CD4-positive, alpha-beta T cell treated with Interleukin-10 for 1 hour (primary cell): Measurements from ENCODE around the gene JMJD8.
A peak's percentile ranks its signal among the peaks of the same experiment; 100 is the strongest.

ENCODE experiments used
- DNase-seq: peaks from one replicate; pipeline ENCODE4 v3.0.0-alpha.2; 2020

Gene JMJD8

DNA sequence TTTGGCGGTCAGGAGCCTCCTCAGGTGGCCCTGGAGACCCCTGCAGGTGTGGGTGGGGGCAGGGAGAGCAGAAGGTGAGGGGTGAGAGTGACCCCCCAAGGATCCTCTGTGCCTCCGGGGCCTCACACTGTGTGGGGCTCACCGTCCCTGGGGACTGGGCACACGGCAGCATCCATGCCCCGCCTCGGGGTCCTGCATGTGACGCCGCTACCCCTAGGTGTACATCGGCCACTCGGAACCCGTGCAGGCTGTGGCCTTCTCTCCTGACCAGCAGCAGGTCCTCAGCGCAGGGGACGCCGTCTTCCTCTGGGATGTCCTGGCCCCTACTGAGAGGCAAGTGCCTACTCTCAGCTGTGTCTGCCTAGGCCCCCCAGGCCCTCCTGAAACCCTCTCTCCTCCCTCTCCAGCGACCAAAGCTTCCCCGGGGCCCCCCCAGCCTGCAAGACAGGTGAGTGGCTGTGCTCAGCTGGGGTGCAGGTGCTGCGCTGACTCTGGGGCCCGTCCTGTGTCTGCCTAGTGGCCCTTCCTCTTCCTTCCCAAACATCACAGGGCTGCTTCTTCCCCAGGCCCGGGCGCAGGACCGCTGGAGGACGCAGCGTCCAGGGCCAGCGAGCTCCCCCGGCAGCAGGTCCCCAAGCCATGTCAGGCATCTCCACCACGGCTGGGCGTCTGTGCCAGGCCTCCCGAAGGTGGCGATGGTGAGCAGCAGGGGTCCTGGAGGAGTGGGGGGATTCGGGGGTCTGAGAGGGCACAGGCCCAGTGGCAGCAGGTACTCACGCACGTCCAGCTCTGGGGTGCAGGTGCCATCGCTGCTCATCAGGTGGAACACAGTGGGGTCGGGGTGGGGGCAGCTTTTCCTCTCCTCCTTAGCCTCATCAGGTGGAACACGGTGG is 25.2 kb downstream of the JMJD8 start:
- no peak for DNase-seq

DNA sequence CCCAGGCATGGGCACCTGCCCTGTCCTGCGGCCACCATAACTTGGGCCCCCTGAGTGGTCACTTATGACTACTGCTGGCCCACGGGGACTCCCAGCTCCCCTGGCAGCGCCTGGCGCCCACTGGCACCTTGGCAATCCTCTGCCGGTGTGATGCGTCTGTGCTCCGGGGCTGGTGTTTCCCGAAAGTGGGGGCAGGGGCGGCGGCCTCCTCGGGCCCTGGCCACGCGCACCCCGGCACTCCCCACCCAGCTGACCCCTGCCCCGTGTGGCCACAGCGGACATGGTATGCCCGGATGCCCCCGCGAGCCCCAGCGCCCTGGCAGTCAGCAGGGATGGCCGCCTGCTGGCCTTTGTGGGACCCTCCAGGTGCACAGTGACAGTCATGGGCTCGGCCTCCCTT is 26.6 kb downstream of the JMJD8 start:
- no peak for DNase-seq

- no peak for DNase-seq
Measured at GRCh38 chr16:654034-654433, 30.1 kb downstream of the JMJD8 start.

GRCh38 chr16:652454-653305 is 31.5 kb downstream of the JMJD8 start:
- DNase-seq = no peak

GRCh38 chr16:651844-652243 is 32.3 kb downstream of the JMJD8 start:
- no peak for DNase-seq

DNA sequence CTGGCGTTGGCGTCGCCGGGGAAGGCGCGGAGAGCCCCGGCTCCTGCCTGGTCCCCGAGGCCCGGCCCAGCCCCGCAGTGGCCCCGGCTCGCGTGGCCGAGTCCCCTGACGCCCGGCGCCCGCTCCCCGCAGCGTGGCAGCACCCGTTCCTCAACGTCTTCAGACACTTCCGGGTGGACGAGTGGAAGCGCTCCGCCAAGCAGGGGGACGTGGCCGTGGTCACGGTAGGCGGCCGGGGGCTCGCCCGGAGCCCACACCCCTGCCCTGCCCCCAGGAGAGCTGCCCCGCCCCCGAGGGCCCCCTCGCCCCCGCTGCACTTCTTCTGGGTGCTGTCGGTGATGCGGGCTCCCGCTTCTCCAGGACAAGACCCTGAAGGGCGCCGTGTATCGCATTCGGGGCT is 34.5 kb downstream of the JMJD8 start:
- DNase-seq = no peak

GRCh38 chr16:648781-649589 is 35.1 kb downstream of the JMJD8 start, which contains the start of gene WDR90:
Gene WDR90, plus strand, starts transcription at chr16:649365. Its CDS starts 52 bp downstream, at chr16:649417.
- peak; percentile 90 for DNase-seq

GRCh38 chr16:648071-648780 is 35.9 kb downstream of the JMJD8 start:
- DNase-seq = peak; percentile 39

DNA sequence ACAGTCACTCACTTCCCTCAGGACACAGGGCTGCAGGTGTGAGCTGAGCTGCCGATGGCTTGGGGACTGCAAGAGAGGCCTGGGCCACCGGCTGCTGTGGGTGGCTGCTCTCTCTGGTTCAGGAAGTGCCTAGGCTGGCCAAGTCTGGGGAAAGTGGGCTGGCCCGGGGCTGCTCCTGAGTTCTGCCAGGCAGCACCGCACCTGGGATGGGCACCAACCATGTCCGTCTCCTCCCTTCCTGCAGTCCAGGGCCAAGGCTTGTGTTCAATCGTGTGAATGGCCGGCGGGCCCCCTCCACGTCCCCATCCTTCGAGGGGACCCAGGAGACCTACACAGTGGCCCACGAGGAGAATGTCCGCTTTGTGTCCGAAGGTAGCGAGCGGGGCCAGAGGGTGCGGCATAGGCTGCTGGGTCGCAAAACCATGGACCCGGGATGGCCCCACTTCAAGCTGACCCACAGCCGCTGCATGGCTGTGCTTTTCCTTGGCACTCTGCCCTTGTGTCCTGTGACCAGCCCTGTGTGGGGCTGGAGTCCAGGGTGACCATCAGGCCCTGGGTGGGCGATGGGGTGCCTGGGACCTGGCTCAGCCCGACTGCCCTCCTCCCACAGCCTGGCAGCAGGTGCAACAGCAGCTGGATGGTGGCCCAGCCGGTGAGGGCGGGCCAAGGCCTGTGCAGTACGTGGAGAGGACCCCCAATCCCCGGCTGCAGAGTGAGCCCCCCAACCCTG is 36.8 kb downstream of the JMJD8 start:
- DNase-seq = no peak

DNA sequence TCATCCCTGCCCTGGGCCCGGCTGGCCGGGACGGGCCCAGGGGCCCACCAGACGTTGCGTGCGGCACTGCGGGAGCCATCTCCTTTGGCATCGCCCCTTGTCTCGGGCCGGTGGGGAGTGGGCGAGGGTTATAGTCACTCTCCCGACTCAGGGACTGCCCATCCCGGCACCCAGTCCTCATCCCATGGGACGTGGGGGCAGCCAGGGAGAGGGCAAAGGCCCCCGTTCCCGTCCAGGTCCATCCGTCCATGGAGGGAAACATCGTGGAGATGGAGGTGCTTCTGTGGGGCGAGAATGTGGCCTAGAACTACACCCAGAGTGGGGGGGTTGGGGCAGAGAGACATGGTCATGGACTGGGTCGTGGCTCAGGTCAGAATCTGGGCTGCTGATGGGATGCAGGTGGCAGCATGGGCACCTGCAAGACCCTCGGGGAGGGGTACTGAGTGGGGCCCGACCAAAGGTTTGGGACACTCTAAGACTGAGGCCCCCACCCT is 37.4 kb downstream of the JMJD8 start:
- no peak for DNase-seq

- DNase-seq = no peak
Measured at GRCh38 chr16:645852-646678, 38.1 kb downstream of the JMJD8 start.

DNA sequence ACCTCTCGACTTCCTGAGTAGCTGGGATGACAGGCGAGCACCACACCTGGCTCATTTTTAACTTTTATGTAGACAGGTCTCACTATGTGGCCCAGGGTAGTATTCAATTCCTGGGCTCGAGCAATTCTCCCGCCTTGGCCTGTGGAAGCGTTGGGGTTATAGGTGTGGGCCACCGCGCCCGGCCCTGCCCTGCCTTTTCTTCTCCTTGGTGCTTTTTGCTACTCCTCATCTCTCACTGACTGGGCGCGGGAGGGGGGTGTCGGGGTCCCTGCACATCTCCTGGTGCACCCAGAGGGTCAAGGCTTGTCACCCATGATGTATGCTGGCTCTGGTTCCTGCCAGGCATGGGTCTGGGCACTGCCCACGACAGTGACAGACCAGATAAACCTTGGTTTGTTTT is 39.6 kb downstream of the JMJD8 start:
- DNase-seq = no peak

DNA sequence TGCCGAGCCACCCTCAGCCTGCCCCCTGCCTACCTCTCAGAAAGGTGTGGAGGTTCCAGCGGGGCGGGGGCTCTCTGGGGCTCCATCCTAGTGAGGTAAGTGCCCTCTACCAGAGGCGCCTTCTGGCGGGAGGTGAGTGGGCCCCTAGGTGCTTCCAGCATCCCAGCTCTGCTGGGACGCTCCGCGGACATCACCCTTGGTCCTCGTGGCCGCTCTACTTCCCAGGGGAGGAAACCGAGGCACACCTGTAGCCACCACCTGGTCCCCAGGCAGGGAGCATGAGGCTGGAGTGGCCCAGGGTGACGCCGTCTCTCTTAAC is 41.1 kb downstream of the JMJD8 start:
- DNase-seq = no peak

DNA sequence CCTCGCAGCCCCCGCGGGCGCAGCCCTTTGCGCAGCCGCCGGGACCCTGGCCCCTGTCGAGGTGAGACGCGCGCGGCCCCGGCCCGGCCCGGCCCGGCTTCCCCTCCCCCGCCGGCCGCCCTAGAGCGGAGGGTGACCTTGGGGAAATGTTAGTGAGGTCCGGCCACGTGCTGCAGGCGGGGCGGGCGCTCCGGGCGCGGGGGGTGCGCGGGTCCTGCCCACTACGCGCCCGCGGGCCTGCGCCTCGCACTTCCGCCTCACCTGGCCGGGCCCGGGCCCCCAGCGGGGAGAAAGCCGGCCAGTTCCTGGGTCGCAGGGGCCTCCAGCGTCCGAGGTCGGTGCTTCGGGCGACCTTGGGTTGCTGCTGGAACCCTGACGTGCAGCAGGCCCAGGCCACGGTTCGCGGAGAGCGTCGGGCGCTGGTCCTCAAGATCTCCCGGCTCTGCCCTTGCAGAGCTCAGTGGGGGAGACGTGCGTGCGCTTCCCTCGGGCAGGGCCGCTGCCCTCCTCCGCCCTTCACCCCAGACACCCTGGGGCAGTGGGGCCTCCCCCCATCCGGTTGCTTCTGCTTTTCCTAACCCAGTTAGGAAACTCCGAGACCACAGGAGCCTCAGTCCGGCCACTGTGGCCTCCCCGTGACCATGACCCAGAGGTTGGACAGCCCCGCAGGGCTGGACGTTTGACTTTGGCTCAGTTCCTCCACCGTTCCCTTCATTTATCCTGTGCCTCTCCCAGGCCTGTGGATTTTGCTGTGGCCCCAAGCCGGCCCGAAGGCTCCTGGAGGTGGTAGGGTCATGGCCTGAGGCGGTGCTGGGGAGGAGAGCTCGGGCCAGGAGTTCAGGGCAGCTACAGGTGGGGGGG is 41.7 kb downstream of the JMJD8 start:
- DNase-seq = peak; percentile 33

DNA sequence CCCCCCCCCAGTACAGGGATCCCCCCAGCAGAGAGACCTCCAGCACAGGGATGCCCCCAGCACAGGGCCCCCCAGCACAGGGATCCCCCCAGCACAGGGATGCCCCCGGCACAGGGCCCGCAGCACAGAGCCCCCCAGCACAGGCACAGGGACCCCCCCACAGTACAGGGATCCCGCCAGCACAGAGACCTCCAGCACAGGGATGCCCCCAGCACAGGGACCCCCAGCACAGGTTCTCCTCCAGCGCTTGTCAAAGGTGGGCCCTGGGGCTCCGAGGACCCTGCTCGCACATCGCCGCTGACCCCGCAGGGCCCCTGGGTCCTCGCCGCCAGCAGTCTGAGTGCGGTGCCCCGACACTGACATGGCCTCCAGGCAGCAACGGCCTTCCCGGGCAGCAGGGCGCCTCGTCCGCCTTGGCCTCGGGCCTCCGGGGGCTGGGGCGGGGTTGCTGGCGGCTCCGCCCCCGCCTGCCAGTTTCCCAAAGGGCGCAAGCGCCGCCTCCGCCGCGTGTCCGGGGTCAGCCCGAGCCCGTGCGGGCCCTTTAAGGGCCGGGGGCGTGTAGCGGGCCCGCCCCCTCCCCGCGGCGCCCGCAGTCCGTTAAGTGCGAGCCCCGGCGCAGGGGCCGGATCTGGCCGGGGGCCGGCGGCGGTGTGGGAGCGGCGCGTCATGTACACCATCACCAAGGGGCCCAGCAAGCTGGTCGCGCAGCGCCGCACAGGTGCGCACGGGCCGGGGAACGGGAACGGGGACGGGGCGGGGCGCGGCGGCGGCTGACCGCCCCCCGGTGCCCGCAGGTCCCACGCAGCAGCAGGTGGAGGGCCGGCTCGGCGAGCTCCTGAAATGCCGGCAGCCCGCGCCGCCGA is 42.6 kb downstream of the JMJD8 start, which contains the start of gene MCRIP2:
MCRIP2 (plus strand) TSS at position 503 of the 863 bp plus-strand sequence; CDS start at position 667, 164 bp downstream.
- peak; percentile 71 for DNase-seq

DNA sequence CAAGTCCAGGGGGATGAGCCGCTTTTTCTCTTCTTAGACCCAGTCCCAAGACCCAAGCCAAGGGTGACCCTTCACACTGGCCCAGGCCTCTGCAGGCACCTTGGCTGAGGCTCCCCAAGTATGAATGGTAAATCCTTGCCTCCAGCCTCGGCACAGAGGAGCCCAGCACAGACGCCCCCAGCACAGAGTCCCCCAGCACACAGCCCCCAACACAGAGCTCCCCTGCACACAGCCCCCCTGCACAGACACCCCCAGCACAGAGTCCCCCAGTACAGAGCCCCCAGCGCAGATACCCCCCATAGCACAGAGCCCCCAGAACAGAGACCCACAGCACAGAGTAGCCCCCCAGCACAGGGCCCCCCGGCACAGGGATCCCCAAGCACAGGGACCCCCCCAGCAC is 43.5 kb downstream of the JMJD8 start:
- DNase-seq = no peak

DNA sequence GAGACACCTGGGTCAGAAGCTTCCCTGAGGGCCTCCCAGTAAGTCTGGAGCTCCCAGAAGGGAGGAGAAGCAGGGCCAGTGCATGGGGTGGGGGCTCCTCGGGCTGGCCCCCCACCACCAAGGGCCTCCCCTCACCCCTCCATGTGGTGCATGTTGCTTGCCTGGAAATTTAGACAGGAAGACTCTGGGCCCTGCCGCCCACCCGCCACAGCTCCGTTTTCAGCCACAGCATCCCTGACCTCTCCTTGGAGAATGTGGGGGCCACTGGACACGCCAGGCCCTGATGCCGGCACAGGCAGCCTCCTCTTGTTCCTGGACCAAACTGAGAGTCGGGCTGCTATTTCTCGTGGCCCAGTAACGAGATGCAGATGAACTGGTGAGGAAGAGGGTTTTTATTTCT is 45.3 kb downstream of the JMJD8 start:
- DNase-seq = no peak

- no peak for DNase-seq
Measured at GRCh38 chr16:638034-638543, 46.0 kb downstream of the JMJD8 start.
